HG03175 (cell line): ENCODE results near the gene PRADC1.

Experiments
- ATAC-seq: cut with Tn5 transposase; IDR thresholded peaks from one replicate; pipeline ENCODE4 v1.9.1; 2021; ENCODE audit warnings: mild to moderate bottlenecking, moderate library complexity; ENCODE audit not compliant: unreplicated experiment

Gene PRADC1

GRCh38 chr2:73259276-73259675 lies 26.2 kb upstream of the PRADC1 start:
- no peak for ATAC-seq

- no peak for ATAC-seq
These were observed 25.8 kb upstream of the PRADC1 start for GRCh38 chr2:73258913-73259215.

- ATAC-seq, result no peak
These were observed 25.3 kb upstream of the PRADC1 start for GRCh38 chr2:73258186-73258912.

- no peak for ATAC-seq
These were observed 24.5 kb upstream of the PRADC1 start for GRCh38 chr2:73257425-73258125.

GRCh38 chr2:73257021-73257420 lies 24.0 kb upstream of the PRADC1 start:
- no peak for ATAC-seq

GRCh38 chr2:73256618-73256922 lies 23.5 kb upstream of the PRADC1 start:
- ATAC-seq, result no peak

GRCh38 chr2:73255907-73256617 lies 23.0 kb upstream of the PRADC1 start:
- ATAC-seq, result no peak

- no peak for ATAC-seq
These were observed 22.1 kb upstream of the PRADC1 start for GRCh38 chr2:73255007-73255644.

- no peak for ATAC-seq
These were observed 21.4 kb upstream of the PRADC1 start for GRCh38 chr2:73254343-73255006.

GRCh38 chr2:73253901-73254300 lies 20.9 kb upstream of the PRADC1 start:
- ATAC-seq, result no peak

- no peak for ATAC-seq
These were observed 20.4 kb upstream of the PRADC1 start for GRCh38 chr2:73253400-73253799.

GRCh38 chr2:73252238-73253027 lies 19.4 kb upstream of the PRADC1 start:
- ATAC-seq, result no peak

- no peak for ATAC-seq
These were observed 18.1 kb upstream of the PRADC1 start for GRCh38 chr2:73250872-73251846.

- ATAC-seq, result no peak
These were observed 16.6 kb upstream of the PRADC1 start for GRCh38 chr2:73249636-73250035.

- ATAC-seq, result no peak
These were observed 13.8 kb upstream of the PRADC1 start for GRCh38 chr2:73246850-73247249.

- ATAC-seq, result no peak
These were observed 11.5 kb upstream of the PRADC1 start for GRCh38 chr2:73244580-73244979.

- ATAC-seq, result no peak
These were observed 11.0 kb upstream of the PRADC1 start for GRCh38 chr2:73243884-73244570.

- ATAC-seq, result no peak
These were observed 6.7 kb upstream of the PRADC1 start for GRCh38 chr2:73239776-73240175.

- ATAC-seq, result no peak
These were observed 5.9 kb upstream of the PRADC1 start for GRCh38 chr2:73238976-73239375.
